Measurements from ENCODE around the gene RARA.

Gene RARA

GRCh38 chr17:40316571-40317344, 7.8 kb downstream of the RARA start:
- DNase-seq, result peak; percentile 43 to 72

- DNase-seq, result peak in 1 of 2 donors; percentile 52
Observed at GRCh38 chr17:40317345-40317873, 8.4 kb downstream of the RARA start.

- DNase-seq, result peak; percentile 94 to 97
Observed at GRCh38 chr17:40317880-40318829, 9.2 kb downstream of the RARA start.

- DNase-seq, result no peak
Observed at GRCh38 chr17:40318830-40319391, 9.9 kb downstream of the RARA start.

GRCh38 chr17:40319651-40320540, 10.9 kb downstream of the RARA start:
- DNase-seq, result peak in 1 of 2 donors; percentile 54

- DNase-seq, result no peak
Observed at GRCh38 chr17:40320756-40321523, 12.0 kb downstream of the RARA start.

- no peak for DNase-seq
Observed at GRCh38 chr17:40321524-40321929, 12.5 kb downstream of the RARA start.

GRCh38 chr17:40321961-40322357, 13.0 kb downstream of the RARA start:
- no peak for DNase-seq

GRCh38 chr17:40322358-40323315, 13.7 kb downstream of the RARA start:
- DNase-seq, result peak; percentile 86 to 89

GRCh38 chr17:40323391-40324381, 14.7 kb downstream of the RARA start:
- DNase-seq, result peak in 1 of 2 donors; percentile 58

- DNase-seq, result peak in 1 of 2 donors; percentile 40
Observed at GRCh38 chr17:40325156-40326013, 16.4 kb downstream of the RARA start.

- DNase-seq, result peak in 1 of 2 donors; percentile 39
Observed at GRCh38 chr17:40326014-40326831, 17.2 kb downstream of the RARA start.

GRCh38 chr17:40326832-40327199, 17.8 kb downstream of the RARA start:
- DNase-seq, result no peak

GRCh38 chr17:40327244-40327729, 18.3 kb downstream of the RARA start:
- DNase-seq, result no peak

GRCh38 chr17:40327735-40328385, 18.9 kb downstream of the RARA start:
- DNase-seq, result no peak

GRCh38 chr17:40328386-40328766, 19.4 kb downstream of the RARA start:
- no peak for DNase-seq

All from inflammatory macrophage treated with lipopolysaccharide for 1 hour (primary cell).